ENCODE data around the gene RASA2. TPM values are rescaled to one million over a fixed set of nuclear protein-coding genes. Genes with fewer than 3 reads are reported as not detected.

Gene RASA2, protein sequence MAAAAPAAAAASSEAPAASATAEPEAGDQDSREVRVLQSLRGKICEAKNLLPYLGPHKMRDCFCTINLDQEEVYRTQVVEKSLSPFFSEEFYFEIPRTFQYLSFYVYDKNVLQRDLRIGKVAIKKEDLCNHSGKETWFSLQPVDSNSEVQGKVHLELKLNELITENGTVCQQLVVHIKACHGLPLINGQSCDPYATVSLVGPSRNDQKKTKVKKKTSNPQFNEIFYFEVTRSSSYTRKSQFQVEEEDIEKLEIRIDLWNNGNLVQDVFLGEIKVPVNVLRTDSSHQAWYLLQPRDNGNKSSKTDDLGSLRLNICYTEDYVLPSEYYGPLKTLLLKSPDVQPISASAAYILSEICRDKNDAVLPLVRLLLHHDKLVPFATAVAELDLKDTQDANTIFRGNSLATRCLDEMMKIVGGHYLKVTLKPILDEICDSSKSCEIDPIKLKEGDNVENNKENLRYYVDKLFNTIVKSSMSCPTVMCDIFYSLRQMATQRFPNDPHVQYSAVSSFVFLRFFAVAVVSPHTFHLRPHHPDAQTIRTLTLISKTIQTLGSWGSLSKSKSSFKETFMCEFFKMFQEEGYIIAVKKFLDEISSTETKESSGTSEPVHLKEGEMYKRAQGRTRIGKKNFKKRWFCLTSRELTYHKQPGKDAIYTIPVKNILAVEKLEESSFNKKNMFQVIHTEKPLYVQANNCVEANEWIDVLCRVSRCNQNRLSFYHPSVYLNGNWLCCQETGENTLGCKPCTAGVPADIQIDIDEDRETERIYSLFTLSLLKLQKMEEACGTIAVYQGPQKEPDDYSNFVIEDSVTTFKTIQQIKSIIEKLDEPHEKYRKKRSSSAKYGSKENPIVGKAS
- polyA plus RNA-seq (ENCODE audit: insufficient read length in 12 of 12) = 10 to 100 TPM in 9 of 12 donors, 1 to 10 TPM in 2, not detected in 1; 7.5 to 19.4 (median 12.8) TPM
- long read RNA-seq, donor 1 = 0 reads
- long read RNA-seq, donor 2, full-length matches to known transcripts = 1 of 1 reads
- long read RNA-seq, donor 2, partial matches to known transcripts = 0 of 1 reads
- long read RNA-seq, donor 2, other reads (novel, unspliced or antisense) = 0 of 1 reads
- long read RNA-seq, donor 3 = 0 reads
- long read RNA-seq, donor 4 = 0 reads
- long read RNA-seq, donor 5 = 0 reads
- long read RNA-seq, donor 6 = 0 reads
- long read RNA-seq, donor 7 = 0 reads
- long read RNA-seq, donor 8, full-length matches to known transcripts = 1 of 1 reads
- long read RNA-seq, donor 8, partial matches to known transcripts = 0 of 1 reads
- long read RNA-seq, donor 8, other reads (novel, unspliced or antisense) = 0 of 1 reads
- long read RNA-seq, donor 9 = 0 reads
- long read RNA-seq, donor 10 = 0 reads
- long read RNA-seq, donor 11 = 0 reads

- DNase-seq = peak; percentile 37
These were observed at the start of gene RASA2 for GRCh38 chr3:141486746-141487520. TSS of gene RASA2 (plus strand) at chr3:141487027. CDS start at chr3:141487084, 57 bp downstream.

- DNase-seq = no peak
These were observed 47.2 kb upstream of the RASA2 start for GRCh38 chr3:141439589-141439988.

- DNase-seq = no peak
These were observed 45.9 kb upstream of the RASA2 start for GRCh38 chr3:141440942-141441341.

DNA sequence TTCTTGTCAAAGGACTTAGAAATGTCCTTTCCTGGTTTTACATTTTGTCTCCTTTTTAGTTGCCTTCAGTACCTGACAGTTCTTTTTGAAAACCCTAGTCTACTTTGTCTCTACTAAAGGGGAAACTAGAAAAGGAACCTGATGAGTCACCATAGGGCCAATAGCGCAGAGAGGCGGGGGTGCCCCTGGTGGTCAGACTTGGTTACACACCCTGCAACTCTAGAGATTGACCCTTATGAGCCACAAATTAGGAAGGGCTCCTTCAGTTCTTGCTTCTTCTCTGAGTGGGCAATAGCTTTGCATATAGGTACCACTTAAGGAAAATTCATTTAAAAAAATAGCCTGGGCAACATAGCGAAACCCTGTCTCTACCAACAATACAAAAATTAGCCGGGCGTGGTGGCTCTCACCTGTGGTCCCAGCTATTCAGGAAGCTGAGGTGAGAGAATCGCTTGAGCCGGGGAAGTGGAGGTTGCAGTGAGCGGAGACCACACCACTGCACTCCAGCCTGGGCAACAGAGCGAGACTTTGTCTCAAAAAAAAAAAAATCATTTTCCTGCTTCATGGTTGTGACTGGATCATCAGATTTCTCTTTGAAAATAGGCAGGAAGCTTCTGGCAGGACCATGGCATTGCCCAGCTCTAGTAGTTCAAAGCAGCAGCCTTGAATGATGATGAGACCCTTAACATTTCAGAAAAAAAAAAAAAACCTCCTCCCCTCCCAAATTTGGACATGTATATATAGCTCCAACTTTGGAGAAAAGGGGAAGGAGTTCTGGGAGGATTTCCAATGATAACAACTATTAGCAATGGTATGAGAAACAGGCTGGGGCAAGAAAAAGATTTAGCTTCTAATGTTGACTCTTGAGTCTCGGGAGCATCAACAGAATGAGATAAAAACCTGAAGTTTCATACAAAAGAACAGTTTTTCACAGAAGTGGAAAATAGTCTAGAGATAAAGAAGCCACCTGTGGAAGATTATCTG lies 45.2 kb upstream of the RASA2 start:
- no peak for DNase-seq

DNA sequence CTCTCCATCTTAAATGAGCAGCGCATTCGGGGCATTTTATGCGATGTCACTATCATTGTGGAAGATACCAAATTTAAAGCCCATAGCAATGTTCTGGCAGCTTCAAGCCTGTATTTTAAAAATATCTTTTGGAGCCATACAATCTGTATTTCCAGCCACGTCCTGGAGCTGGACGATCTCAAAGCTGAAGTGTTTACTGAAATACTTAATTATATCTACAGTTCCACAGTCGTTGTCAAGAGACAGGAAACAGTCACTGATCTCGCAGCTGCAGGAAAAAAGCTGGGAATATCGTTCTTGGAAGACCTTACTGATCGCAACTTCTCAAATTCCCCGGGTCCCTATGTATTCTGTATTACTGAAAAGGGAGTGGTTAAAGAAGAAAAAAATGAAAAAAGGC lies 44.4 kb upstream of the RASA2 start:
- DNase-seq = no peak

- DNase-seq = no peak
These were observed 43.9 kb upstream of the RASA2 start for GRCh38 chr3:141442914-141443313.

GRCh38 chr3:141444586-141445285 lies 42.1 kb upstream of the RASA2 start:
- no peak for DNase-seq

DNA sequence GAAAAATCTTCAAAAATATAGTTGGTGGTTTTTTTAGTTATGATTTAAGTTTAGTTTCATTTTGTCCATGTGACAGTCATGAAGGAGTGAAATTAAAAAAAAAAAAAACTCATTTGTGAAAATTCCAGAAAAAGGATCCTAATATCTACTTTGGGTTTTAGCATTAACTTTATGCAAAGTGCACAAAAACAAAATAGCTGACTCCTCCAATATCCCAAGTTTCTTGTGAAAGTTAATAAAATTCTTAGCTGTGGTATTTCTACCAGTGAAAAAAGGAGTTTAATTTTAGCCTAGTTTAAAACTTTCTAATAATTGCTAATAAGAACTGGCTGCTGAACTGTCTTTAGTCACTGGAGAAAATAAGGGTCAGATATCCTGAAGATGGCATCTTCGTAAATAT lies 40.8 kb upstream of the RASA2 start:
- DNase-seq = no peak

- DNase-seq = no peak
These were observed 40.1 kb upstream of the RASA2 start for GRCh38 chr3:141446737-141447136.

GRCh38 chr3:141447383-141447782 lies 39.4 kb upstream of the RASA2 start:
- DNase-seq = no peak

GRCh38 chr3:141448606-141449220 lies 38.1 kb upstream of the RASA2 start:
- DNase-seq = no peak

DNA sequence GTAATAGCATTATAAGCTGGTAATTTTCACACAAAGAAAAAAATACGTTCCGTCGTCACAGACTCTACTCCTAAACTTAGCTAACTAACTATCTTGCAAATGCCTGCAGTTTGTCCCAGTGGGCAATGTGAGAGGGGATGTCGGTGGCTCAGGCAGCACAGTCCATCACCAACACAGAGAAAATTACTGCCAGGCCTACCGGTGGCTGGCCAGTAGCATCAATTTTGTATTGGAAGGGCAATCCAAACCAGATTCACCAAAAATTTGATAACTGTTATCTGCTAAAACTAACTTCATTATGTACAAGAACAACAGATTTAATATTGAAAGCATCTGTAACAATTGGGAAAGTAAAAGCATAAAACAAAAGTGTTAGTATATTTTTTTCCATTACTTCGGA lies 37.4 kb upstream of the RASA2 start:
- DNase-seq = no peak

DNA sequence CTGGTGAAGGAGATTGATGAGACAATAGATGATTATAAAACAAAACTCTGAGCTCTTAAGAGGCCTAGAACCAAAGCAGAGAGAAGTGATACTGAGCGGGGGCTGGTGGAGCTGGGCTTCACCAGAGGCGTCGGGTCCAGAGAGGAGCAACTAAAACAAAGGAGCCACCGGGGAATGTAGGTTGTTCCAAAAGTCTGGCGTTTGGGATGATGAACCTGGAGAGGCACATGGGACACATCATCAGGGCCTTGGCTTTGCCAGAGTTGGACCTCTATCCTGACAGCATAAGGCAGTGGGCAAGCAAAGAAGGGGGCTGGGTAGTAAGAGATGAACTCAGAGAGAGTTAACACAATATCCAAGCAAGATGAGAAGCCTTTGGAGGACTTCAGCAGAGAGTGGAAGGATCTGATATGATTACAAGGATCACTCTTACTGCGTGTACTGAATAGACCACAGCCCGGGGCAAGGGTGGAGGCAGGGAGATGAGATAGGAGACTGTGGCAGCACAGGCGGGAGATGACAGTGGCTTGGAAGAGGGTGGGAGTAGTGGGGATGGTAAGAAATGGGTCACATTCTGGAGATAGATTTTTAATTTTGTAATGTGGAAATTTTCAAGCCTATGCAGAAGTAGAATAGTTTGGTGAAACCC lies 36.0 kb upstream of the RASA2 start:
- DNase-seq = no peak

DNA sequence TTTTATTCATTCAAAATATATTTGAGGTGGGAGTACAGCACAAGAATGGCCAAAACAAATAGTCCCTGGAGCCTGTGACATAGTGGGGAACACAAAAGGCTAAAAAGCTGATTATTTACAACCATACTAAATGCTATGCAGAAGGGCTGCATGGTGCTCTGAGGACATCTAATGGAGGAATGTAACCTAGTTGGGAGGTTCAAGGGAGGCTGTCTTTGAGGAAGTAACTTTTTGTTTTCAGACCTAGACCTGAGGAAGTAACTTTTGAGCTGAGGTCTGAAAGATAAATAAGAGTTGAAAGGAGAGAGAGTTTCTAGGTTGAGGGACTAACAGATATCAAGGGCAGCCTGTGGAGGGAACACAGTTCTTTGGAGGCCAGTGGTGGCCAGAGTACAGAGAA lies 34.8 kb upstream of the RASA2 start:
- DNase-seq = peak; percentile 43

GRCh38 chr3:141452773-141453172 lies 34.1 kb upstream of the RASA2 start:
- no peak for DNase-seq

DNA sequence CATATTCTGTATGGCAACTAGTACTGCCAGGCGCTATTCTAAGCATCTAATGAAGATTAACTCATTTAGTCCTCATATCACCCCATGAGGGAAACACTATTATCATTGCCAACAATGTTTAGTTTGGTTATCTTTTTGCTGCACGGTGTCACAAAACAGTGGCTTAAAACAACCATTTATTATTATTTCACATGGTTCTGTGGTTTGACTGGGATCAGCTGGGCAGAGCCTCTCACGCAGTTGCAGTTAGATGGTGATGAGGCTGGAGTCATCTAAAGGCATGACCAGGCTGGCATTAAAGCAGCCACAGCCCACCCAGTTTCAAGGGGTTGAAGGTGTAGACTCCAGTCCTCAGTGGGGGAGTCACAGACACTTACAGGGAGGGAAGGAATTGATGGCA lies 32.8 kb upstream of the RASA2 start:
- no peak for DNase-seq

- peak; percentile 30 for DNase-seq
These were observed 31.8 kb upstream of the RASA2 start for GRCh38 chr3:141454906-141455602.

All from muscle of arm (tissue), 14 donors.